Islet of Langerhans (tissue), 1 donor: ENCODE data around the gene PLAAT4.
"Not testable (repeated sequence)": the region's sequence is repeated elsewhere in the genome, so short reads cannot be mapped to it uniquely, and the experiment has no call there.

ENCODE experiments used
- FAIRE-seq: peaks from one replicate; lab custom pipeline; 2011; peaks lifted over from hg19 to GRCh38; lab: Jason Lieb, UNC

PLAAT4 gene

DNA sequence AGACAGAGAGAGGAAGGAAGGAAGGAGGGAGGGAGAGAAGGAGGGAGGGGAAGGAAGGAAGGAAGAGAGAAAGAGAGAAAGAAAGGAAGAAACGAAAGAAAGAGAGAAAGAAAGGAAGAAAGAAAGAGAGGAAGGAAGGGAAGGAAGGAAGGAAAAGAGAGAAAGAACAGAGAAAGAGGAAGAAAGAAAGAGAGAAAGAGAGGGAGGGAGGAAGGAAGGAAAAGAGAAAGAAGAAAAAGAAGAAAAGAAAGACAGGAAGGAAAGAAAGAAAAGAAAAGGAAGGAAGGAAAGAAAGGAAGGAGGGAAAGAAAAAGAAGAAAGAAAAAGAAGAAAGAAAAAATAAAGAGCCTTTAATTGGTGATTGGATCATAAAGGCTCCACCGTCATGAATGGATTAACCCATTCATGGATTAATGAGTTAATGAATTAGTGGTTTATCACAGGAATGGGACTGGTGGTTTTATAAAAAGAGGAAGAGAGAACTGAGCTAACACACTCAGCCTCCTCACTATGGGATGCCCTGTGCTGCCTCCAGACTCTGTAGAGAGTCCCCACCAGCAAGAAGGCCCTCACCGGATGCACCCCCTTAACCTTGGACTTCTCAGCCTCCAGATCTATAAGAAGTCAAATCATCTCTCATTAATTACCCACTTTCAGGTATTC lies 35.5 kb downstream of the PLAAT4 start:
- FAIRE-seq = no peak

DNA sequence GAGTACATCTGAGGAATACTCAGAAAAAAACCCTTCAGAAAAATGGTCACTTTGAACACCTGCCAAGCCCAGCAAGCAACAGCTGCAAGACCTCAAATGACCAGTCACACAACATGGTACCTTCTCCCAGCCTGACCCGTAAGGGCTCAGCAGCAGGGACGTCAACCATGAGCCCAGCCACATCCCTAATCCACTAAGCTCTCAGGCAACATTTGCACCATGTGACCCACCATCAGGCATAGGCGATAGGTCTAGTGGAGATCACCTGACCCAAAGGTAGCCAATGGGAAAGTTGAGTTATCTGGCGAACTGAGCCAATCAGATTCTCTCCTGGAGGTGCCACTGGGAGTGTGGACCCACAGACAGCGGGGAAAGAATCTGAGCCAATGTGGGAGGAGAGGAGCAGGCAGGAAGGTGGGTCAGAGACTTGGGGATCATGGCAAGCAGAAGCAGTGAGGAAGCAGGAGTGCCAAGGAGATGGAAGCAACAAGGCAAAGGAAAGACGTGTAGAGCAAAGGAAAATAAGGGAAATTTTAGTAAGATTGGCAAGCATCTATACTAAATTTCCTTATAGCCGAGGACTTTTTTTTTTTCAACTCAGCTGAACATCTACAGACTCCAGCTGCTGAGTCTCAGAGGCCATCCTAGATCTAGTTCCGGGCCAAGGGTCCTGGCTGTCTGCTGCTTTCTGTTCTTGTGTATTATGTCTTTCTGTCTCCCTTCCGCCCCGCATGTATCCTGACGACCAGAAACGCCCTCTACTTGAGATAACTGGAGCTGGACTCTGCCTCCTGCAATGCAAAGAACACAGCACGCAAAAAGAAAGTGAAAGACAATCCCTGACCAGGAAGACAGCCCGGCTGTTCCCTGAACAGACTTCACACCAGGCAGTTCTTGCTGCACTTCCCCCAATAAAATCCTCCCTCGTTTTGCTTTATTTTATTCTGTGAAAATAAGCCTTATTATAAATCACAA lies 37.6 kb downstream of the PLAAT4 start:
- FAIRE-seq = no peak

DNA sequence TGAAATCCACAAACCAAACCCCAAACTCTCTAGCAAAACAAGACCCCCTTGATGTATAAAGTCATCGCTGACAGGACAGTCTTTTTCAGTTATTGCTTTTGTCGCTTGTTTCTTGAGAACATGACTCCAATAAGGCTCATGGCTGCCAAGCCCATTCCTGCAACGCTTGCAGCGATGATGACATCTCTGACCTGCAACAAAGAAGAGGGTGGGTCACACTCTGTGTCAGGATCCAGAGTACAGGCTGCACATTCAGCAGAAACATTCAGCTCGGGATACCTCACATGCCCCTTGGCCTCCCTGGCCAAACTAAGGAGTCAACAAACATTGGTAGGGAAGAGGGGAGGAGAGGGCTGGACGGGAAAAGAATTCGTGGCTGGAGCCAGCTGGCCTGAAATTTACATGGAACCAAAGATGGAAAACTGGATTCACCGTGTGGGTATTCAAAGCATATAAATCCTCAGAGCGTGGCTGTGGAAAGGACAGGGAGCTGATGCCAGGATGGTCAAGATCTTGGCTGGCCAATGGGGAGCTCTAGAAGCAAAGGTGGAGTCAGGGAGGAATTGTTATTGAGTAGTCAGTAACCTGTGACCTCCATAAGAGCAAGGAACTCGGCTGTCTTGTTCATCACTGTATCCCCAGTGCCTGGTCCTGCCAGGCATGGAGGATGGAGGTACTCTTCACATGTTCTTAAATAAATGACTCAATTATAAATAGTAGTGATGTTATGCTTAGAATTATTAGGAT lies 38.4 kb downstream of the PLAAT4 start:
- no peak for FAIRE-seq

GRCh38 chr11:63578882-63579281 lies 42.3 kb downstream of the PLAAT4 start:
- not testable (repeated sequence) for FAIRE-seq

- FAIRE-seq = not testable (repeated sequence)
Measured at GRCh38 chr11:63581224-63581623, 44.6 kb downstream of the PLAAT4 start.

DNA sequence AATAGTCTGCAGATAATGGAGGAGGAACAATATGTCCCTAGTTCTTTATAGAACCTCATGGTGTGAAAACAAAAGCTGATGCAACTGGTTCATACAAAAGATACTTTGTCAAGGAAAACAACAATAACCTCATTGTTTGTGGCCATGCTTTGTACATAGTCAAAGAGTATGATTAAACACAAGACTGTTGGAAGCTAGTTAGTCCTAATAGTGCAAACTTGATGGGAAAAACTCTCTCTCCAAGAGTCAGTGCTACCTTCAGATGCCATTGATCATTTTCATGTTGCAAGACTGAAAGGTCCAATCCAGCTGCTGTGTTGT lies 46.7 kb downstream of the PLAAT4 start:
- no peak for FAIRE-seq

- FAIRE-seq = no peak
Measured at GRCh38 chr11:63586451-63587166, 50.0 kb downstream of the PLAAT4 start.

DNA sequence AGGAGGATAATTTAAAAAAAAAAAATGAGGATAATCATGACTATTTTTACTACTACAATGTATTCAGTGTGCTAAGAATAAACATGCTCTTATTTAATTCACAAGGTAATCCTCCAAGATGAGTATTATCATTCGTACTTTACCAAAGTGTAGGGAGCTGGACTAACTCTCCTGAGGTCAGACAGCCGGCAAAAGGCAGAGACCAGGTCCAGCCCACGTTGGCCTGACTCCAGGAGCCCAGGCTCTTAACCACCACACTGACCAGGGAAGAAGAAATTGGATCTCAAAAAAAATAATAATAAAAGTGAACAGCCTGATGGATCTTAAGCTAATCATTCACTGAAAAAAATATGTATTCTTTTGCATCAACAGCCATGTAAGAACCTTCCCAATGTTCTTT lies 52.4 kb downstream of the PLAAT4 start:
- FAIRE-seq = no peak

DNA sequence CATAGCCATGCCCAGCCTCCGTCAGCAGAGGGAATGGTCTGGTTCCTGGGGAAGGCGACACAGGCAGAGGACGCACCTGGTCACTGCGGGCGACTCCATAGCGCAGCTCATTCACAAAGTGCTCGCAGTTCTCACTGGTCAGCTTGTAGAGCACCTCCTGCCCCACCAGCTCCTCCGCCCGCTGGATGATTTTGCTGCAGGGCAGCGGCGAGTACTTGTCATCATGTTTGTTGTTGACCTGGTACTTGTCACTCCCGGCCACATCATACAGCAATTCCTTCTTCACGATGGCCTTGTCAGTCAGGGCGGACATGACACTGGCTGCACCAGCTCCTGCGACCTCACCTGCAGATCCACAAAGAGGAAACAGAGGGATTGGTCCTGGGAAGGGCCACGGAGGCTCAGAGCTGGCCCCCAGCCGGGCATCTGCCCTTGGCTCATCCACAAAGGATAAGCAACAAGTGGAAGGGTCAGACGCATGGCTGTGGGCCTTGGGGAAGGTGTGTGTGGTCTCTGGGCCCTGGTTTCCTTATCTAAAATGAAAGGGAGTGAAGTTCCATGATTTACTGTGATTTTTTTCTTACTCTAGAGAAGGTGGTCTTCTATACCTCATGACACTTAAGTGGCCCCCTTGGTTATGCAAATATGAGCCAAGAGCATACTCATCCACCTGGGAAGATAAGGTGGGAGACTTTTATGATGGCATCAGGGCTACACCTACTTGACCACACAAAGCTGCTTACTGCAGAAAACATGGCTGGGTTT lies 53.6 kb downstream of the PLAAT4 start:
- no peak for FAIRE-seq

- FAIRE-seq = no peak
Measured at GRCh38 chr11:63592975-63593395, 56.4 kb downstream of the PLAAT4 start.

- FAIRE-seq = no peak
Measured at GRCh38 chr11:63595296-63595695, 58.7 kb downstream of the PLAAT4 start.
